ENCODE results near the gene FAM162B. TPM values are rescaled to one million over a fixed set of nuclear protein-coding genes. Genes with fewer than 3 reads are reported as not detected.
"Not testable (repeated sequence)": the region's sequence is repeated elsewhere in the genome, so short reads cannot be mapped to it uniquely, and the experiment has no call there.

FAM162B gene
- total RNA-seq = 2.8 TPM

DNA sequence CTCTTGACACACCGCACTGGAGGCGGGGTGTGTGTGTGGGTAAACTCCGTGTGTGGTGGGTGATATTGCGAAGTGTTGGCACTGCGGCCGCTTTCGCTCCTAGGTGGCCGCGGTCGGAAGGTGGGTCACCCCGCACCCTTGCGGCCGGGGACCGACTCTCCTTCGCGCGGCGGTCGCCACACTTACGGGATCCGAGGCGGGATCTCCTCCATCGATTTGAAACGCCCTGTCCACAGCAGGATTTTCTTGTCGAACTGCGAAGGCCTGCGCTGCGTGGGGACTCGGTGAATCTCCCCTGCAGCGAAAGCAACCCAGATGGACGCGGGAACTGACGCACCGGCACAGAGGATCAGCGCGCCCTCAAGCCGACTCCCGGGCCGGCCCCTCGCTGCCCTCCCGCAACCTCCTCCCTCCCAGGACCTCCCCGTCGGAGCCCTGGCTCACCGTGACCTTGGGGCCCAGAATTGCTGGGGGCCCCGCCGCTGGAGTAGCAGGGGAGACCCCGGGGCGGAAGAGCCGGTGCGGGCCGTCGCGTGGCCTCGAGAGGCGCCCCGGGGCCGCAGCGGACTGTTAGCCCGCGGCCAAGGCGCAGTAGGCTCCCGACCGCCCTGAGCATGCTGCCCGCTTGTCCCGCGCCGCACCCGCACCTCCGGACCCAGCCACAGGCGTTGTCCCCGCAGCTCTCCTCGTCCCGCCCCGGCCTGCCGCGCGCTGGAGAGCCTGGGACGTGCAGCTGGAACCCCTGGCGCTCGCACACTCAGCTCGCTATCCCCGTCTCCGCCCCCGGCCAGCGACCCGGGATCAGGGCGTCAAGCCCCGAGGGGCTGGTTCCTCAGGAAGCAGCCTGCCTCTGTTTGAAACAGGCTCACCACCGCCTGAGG lies at the start of gene FAM162B:
FAM162B (minus strand) TSS at position 759 of the 881 bp plus-strand sequence; CDS start at position 616, 143 bp downstream.
- peak; percentile 8 for DNase-seq

DNA sequence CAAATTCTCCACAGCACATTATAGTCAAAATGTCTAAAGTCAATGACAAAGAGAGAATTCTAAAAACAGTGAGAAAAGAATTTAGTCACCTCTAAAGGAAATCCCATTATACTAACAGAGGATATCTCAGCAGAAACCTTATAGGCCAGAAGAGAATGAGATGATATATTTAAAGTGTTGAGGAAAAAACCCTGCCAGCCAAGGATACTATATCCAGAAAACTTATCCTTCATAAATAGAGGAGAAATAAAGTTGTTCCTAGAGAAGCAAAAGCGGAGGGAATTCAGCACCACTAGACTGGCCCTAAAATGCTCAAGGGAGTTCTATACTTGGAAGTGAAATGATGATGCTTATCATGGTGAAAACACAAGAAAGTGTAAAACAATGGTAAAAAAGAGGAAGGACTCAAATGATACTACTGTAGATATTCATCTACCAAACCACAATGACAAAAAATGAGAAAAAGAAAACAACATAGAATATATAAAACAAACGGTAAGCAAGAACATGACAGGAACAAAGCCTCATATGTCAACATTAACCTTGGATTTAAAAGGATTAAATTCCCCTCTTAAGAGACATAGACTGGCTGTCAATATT lies 46.6 kb upstream of the FAM162B start:
- no peak for DNase-seq

DNA sequence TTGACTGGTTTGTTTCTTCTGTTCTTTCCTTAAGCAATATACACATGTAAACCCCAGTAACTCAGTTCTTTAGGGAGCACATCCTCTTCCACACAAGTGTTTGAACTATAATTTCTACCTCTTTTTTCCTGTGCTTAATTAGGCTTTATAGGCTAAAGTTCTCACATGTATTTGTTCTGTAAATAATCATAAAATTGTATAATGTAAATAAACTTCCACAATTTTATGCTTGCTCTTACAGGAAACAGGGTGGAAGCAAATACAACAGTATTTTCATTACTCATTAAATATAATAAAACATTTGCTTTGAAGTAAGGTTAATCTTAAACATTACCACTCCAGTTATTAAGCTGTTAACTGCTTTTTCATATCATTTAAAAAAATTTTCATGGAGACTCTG lies 36.5 kb upstream of the FAM162B start:
- no peak for DNase-seq

DNA sequence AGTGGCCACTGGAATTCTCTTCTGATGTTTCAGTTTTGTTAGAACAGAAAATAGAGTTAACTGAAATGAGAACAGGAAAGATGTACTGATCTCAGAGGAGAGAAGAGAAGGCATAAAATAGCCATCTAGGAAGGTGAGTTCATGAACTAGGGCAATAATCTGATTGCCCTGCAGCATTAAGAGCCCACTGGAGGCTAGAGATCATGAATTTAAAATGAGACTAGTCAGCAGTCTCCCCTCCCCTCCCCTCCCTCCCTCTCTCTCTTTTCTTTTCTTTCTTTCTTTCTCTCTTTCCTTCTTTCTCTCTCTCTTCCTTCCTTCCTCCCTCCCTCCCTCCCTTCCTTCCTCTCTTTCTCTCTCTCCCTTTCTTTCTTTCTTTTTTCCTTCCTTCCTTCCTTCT lies 34.4 kb upstream of the FAM162B start:
- no peak for DNase-seq

DNA sequence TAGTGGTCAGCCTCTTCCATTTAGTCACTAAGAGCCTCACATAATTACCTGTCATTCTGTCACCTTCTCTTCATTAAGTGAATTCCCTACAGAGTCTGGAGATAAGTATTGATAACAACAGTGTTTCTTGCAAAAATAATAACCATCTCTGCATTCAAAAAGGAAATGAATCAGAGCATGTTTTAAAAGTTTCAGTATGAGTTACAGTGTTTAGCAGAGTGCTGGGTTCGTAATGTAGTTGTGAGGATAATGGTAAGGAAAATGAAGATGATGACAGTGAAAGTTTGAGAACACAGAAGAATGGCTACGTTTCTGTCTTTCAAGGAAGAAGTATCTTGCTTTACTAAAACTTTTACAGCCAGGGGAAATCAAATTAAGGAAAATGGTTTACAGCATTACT lies 32.1 kb upstream of the FAM162B start:
- DNase-seq = no peak

DNA sequence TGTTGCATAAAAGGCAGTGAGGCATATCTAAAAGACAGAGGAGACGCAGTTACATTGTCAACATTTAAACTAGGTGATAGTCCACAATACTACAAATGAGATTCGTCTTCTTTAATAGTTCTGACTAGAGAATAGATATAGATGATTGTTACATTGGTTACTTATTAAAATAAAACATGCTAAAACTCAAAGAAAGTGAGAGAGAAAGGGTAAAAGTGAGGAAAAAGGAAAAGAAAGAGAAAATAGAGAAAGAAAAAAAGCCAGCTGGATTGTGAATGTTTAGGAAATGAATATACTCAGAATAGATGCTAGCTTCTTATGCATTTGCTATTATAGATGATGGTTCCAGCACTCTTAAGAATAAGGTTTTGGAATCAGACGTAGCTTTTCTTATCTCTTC lies 27.7 kb upstream of the FAM162B start:
- DNase-seq = no peak

DNA sequence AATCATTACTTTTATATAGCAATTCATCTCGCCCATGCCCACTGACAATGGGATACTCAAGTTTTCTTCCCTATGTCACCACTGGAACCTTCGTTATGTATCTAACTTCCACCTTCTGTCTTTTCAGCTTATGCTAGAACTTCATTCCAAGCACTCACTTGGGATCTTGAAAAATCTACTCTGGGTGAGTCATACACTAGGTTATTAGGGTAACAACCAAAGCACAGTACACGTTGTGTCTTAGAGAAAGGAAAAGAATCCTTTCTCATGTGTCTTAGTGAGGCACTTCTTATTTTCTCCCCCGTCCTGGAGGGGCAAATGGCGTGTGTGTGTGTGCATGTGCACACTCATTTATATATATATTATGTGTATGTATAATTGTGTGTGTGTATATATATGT lies 18.3 kb upstream of the FAM162B start:
- no peak for DNase-seq

DNA sequence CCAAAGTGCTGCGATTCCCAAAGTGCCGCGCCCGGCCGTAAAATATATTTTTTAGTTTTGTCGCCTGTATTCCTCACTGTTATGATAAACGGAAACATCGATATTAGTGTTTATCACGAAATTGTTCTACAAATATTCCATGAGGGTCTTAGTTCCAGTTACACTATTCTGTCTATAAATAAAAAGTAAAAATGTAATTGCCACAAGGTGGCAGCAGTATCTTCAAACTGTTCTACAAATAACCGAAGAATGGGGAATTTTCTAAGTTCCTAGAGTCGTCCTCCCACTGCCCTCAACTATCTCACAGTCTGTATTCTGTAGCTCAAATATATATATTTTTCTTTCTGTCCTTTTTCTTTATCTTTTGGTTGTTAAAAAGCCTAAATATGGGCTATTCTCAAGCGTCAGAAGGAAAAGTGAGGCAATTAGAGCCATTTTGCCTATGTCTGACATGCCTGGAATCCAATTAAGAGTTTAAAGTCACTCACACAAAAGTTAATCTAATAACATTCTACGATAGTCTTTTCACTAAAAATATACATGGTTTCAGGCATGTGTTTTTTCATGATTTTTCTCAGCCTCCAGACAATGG lies 14.2 kb upstream of the FAM162B start:
- DNase-seq = no peak

DNA sequence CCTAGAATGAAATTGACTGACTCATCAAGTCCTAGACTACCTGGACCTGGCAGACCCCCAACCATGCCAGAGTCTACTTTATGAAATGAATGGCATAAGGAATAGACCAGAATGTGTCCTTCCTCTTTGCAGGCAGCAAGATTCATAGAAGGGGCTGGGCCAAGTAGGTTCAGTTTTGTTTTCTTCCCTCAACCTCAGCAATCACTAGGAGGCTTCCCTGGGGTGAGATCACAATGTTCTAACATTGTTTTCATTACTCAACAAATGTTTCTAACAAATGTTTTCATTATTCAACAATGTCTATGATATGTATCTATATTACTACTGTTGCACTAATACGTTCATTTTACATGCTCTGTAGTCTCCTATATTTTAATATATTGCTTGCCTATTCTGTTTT lies 8.4 kb upstream of the FAM162B start:
- no peak for DNase-seq

DNA sequence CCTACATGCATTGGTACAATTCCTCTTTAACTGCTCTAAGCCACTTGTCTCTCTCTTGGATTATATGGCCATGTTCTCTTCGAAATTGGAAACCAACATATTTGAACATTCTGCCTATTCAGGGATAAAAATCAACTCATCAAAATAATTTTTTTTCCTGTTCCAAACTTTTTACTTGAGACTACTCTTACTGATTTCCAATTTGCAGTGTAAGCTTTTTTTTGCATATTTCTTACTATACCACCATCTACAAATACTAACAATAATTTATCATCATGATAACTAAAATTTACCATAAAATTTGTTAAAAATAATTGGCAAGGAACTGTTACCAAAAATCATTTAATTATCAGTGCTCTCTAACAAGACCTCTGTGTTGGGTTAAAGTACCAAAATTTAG lies 6.9 kb upstream of the FAM162B start:
- no peak for DNase-seq

DNA sequence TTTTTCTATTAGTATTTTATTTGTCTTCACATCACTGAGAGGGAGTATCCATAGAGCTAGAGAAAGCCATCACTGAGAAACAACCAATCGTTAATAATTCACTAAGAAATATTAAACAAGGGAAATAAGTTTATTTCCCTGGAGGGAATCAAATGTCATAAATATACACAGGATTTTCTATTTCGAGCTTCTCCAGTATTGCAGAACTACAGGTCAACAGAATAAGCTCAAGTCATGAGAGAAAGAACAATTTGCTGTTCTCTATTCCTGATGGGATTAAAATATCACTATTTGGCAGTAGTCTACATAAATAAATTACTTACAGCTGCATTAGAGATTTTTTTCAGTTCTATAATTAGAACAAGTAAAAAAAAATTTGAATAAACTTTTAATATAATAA lies 2.2 kb upstream of the FAM162B start:
- no peak for DNase-seq

DNA sequence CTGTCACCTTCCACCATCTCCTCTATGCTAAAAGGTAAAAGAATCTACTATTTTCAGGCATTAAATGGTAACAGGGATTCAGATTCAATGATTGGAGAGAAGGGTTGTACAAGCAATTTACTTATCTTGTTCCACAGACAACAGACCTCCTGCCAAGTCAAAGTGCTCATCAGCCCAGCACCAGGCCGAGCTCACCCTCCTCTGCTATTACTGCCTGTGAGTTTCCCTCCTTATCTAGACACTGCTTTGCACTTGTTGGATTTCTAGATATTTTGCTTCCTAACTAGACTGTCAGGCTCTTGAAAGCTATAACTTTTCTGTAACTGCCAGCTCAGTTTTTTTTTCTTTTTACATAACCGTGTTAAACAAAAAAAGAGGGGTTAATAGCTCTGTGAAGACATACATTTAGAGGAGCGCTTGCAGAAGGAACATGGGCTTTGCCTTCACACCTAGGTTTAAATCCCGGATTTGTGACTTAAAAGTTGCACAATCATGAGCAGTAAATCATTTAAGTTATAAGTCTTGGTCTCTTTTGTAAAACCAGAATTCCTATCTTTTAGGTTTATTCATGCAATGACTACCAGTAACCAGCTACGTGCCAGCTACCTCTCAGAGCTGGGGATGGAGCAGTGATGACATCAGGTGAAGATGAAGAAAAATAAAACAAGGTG lies 1.1 kb upstream of the FAM162B start:
- no peak for DNase-seq

DNA sequence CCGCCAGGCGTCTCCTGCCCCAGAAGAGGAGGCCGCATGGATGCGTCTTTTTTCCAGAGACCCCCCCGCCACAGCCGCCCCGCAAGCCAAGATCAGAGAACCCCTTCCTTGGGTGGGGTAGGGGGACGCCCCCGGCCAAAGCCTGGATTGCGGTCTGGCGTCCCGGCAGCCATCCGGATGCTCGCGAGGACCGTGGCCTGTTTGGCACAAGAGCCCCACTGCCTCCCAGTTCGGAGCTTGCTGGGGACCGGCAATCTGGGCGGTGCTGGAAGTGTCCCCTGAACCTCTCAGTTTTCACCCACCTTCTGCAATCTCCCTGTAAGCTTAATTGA lies 924 bp downstream of the FAM162B start:
- peak; percentile 5 for DNase-seq

DNA sequence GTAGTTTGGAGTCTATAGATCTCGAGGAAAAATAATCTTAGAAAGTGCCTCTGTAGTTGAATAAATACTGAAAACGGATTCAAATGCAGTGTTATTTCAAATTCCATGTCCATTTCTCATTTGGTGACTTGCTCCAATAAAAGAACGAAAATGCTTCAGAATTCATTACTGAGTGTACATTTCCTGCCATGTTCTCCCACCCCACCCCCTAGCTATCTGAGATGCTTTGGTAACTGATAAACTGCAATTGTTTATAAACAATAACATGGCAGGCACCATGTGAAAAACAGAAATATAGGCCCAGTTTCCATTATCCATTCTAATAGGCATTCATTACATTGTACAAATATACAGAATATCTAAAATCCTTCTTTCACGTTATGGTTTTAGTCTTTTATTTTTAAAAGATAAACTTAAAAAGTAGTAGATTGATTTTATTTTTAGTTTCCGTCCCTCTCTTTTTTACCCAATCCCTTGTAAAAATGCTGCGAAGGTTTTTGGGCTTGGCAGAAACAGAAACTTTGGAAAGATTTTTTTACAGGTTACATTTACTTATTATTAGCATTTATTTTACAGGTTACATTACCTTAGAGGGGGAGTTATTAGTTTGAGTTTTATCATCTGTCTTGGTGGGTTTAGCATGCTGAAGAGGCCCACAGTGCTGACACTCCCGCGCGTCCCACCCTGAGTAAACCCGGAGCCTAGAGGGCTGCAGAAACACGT lies 1.5 kb downstream of the FAM162B start:
- DNase-seq = no peak

DNA sequence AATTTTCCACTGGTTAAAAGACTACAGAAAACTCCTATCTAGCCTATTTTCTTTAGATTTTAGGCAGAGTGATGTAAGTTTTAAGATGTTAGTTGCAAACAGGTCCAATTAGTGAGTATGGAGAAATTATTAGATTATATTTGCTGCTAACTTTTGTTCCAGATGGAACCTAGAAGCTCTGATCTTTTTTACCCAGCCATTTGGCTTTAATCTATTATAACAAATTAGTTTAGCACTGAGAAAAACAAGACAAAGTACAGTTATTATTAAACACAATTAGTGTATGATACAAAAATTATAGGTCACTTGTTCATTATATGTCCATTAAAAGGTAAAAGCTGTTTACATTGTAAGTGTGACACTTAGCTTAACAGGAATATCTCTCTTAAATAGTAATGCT lies 2.5 kb downstream of the FAM162B start:
- DNase-seq = no peak

DNA sequence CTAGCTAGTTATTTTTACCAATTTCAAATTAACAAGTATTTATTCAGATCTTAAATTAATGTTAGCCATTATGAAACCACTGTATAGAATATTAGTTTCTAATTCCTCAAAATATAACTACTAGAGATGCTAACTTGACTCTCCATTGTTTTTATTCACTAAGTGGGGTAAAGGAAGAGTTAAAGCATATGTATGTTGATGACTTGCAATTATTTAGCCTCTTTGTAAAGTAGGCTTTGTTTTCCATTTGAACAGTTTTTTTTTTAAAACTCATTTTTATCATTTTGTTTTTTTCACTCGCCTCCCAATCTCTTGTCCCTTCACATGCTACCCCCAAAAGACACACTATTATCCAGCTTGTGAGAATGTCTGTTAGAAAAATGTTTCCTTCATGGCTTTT lies 3.3 kb downstream of the FAM162B start:
- no peak for DNase-seq

DNA sequence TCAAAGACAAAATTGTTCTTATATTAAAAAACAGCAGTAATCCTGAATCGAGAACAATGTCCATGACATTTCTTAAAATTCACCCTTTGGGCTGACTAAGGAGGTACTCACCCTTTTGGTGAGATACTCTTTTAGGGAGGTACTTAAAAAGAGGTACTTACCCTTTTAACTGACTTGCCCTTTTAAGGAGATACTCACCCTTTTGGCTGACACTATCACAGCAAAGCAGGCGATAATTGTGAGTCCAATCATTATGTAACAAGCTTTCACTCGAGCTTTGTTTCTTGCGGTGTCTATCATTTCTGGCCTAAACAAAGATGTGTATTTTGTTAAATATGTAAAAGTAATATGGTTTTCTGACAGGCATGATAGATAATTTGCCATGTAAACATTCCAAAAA lies 3.7 kb downstream of the FAM162B start:
- no peak for DNase-seq

DNA sequence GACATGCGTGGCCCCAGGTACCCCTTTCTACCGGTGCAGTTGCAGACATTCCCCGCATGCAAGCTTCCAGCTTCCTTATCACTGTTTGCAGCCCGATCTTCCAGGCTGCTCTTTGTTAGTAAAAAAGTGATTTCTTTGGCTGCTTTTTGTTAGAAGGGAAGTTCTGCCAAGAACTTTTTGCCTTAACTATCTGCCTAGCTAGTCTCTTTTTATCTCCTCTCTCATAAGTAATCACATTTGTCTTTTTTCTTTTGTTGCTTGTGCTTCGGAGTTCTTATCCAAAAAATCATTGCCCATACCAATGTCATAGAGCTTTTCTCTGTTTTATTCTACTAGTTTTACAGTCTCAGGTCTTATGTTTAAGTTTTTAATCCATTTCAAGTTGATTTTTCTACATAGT lies 20.3 kb downstream of the FAM162B start:
- no peak for DNase-seq

DNA sequence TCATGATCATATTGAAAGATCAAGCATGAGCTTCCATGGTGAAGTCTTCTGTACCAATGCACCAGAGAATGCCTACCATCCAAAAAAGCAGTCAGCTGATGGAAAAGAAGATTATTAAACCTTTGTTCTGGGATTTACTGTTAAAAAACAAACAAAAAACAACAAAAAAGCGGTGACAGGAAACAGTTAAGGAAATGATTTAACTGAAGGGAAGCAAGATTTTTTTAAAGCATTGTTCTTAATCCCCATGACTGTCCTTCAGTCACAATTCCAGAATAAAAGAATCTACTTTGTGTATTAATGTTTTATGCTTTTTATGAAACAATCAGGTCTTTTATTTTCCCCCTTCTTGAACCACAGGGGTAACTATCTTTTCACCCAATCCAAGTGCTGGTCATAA lies 23.9 kb downstream of the FAM162B start:
- DNase-seq = no peak

DNA sequence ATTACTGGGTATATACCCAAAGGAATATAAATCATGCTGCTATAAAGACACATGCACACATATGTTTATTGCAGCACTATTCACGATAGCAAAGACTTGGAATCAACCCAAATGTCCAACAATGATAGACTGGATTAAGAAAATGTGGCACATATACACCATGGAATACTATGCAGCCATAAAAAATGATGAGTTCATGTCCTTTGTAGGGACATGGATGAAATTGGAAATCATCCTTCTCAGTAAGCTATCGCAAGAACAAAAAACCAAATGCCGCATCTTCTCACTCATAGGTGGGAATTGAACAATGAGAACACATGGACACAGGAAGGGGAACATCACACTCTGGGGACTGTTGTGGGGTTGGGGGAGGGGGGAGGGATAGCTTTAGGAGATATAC lies 25.0 kb downstream of the FAM162B start:
- DNase-seq = not testable (repeated sequence)

DNA sequence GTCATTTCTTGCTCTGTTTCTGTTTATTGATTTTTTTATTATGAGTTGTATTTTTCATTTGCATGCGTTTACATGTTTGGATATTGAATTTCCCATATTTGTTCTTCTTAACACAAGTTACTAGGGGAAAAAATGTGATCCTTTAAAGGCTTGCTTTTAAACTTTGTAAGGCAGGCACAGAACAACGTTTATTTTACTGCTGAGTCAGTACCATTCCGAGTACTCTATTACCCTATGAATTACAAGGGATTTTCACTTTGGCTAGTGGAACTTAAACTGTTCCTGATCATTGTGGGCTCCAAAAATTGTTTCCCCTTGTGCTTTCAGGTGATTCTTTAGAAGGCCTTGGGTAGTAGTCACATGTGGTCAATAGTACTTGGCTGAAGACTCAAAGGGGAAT lies 28.5 kb downstream of the FAM162B start:
- no peak for DNase-seq

DNA sequence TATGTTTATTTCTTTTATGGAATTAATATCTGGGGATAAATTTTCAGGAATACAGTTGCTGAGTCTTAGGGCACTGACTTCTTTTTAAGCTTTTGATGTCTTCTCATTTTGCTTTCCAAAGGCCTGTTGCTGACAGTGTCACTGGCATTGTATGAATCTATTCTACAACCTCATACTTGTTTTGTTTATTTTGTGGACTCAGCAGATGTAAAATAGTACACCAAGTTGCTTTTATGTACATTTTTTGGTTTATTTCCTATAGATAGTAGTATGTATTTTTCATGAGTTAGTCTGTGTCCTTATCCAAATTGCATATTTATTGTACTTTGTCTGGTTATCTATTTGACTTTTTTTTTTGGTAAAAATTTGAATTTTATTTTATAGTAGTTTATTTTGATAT lies 35.0 kb downstream of the FAM162B start:
- no peak for DNase-seq

DNA sequence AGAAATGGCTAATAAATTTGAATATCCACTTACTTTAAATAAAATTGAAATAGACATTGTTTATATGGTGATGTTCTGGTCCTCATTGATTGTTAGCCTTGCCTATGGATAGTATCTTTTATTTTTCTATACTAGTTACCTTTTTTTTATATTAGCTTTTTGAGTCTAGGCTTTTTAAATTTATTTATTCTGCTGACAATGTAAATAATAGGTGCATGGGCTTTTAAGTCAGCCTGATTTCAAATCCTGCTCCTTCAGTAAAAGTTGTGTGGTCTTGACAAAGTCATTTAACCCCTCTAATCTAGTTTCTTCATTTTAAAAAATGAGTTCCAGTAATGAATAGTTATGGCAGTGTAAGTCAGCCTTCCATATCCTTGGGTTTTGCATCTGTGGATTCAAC lies 38.6 kb downstream of the FAM162B start:
- DNase-seq = no peak

Data from occipital lobe (tissue), 2 donors.